GM18505 (cell line): ENCODE measurements around the gene TRPM8.
"Not testable (repeated sequence)": the region's sequence is repeated elsewhere in the genome, so short reads cannot be mapped to it uniquely, and the experiment has no call there.

Source experiments
- ATAC-seq: cut with Tn5 transposase; IDR thresholded peaks from one replicate; pipeline ENCODE4 v1.9.1; 2021; ENCODE audit not compliant: unreplicated experiment
- POLR2A ChIP-seq: IDR thresholded peaks from 4 replicates; pipeline ENCODE4 v1.6.1; 2011; ENCODE audit warnings: borderline replicate concordance; ENCODE audit not compliant: insufficient read depth, insufficient read length; ENCODE audit errors: extremely low read depth

Gene TRPM8

DNA sequence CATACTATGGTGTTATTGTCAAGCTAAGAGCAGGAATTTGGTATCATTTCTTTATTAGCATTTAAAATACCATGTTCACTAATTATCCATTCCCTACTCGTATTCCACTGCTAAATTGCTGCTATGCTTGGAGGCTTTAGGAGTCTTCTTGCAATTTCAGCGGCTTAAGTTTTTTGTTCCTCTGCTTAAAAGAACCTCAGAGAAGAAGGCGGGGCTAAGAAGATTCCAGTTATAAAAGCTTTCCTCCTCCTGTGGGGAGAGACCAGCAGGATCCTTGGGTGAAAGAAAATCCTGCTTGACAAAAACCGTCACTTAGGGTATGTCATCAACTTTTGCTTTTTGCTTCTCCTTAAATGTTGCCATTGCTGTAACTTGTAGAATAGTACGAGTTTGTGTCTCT, at the start of gene TRPM8:
TSS of gene TRPM8 (plus strand) at position 258 of the 400 bp plus-strand sequence. CDS start 9,165 bp downstream, outside the sequence.
- no peak for ATAC-seq
- no peak for TF ChIP-seq POLR2A

DNA sequence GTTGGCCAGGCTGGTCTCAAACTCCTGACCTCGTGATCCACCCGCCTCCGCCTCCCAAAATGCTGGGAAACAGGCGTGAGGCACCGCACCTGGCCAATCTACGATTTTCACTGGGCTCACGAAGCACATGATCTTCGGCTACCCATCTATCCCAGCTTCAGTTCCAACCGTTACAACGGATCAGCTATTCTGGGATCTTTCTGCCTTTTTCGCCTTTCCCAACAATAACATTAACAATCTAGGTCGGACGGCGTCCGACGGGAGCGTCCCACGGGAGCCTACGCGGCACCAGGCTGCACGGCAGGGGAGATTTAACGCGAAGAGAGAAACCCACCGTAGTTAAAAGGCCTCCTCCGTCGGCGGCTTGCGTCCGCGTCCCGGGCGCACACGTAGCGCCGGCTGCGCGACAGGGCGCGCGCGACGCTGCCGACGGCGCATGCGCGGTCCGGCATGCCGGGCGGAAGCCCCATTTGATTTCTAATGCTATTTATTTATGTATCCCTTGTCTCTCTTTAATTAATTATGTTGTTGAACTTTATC, 49.1 kb upstream of the TRPM8 start, which contains the start of gene MSL3B:
TSS of gene MSL3B (minus strand) at position 394 of the 540 bp plus-strand sequence.
- peak; percentile 77 for TF ChIP-seq POLR2A
- peak; percentile 62 for ATAC-seq

DNA sequence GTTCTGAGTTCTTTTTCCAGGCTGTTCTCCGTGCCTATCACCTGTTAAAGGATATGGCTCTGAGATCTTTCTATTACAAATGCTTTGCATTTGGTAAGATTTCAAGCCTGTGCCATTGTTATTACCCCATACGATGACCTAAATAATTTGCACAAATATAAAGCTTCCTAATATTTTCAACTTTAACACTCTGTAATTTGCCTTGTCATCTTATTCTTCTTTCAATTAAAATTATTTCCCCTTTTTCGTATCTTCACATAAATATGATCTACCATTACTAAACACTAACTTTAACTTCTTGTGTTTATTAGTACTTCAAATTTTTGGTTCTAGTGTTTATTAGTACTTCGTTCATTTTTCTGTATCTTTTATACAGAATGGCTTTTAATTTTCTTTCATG, 45.7 kb upstream of the TRPM8 start:
- no peak for ATAC-seq
- no peak for TF ChIP-seq POLR2A

DNA sequence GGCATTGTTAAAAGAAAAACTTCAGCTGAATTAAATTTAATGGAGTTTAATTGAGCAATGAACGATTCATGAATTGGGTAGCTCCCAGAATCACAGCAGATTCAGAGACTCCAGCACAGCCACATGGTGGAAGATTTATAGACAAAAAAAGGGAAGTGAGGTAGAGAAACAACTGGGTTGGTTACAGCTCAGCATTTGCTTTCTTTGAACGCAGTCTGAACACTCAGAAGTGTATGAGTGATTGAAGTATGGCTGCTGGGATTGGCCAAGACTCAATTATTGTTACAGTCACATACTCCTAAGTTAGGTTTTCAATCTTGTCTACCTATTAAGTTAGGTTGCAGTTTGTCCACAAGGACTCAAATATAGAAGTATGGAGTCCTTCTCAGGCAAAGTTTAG, 45.0 kb upstream of the TRPM8 start:
- ATAC-seq, result not testable (repeated sequence)

DNA sequence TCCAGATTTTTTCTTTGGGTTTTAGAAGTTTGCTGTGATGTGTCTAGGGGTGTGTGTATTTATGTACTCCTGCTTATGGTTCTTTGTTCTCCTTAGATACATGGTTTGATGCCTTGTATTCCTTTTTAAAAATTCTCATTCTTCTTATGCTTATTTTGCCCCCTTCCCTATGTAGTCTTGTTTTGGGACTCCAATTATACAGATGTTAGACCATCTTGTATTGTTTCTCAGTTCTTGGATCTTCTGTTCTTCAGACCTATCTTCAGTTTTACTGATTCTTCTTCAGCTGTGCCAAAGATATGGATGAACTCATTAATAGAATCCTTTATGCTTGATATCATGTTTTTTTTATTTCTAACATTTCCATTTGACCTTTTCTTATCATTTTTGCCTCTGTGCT, 34.8 kb upstream of the TRPM8 start:
- no peak for TF ChIP-seq POLR2A
- ATAC-seq, result no peak

DNA sequence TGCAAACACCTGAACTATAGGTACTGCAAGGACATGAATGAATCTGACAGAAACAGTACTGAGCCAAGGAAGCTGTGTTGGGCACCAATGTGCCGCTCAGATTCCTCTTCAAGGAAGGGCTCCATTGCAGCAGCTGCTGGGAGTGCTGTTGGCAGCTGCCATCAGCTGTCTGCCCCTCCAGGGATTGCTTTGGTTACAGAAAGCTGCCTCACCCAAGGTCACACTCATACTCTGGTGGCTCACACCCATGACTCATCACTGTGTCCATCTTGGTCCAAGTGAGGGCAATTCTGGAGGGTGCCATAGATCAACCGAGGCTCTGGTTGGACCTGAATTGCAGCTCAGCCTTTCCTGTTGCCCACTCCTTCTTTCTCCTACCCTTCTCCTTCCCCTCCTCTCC, 24.4 kb upstream of the TRPM8 start:
- ATAC-seq, result no peak
- TF ChIP-seq POLR2A, result no peak

DNA sequence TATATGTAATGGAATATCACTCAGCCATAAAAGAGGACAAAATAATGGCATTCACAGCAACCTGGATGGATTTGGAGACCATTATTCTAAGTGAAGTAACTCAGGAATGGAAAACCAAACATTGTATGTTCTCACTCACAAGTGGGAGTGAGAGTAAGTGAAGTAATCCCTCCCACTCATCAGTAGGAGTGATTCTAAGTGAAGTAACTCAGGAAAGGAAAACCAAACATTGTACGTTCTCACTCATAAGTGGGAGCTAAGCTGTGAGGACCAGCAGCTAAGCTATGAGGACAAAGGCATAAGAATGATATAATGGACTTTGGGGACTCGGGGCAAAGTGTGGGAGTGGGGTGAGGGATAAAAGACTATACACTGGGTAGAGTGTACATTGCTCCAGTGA, 20.9 kb upstream of the TRPM8 start:
- ATAC-seq, result not testable (repeated sequence)

DNA sequence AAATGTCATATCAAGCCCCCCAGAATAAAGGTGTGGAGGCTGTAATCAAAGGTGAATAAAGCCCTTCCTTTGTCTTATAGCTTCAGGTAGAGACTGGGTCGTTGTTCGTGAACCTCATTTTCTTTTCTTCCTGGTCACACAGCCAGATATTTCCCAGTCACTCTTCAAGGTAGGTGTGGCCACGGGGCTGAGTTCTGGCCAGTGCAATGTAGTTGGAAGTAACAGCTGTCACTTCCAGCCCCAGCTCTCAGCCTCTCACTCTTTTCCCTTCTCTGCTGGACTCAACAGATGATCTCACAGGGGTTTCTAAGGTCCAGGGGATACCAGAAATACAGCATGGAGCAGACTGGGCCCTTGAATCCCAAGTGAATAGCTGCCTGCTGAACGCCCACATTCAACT, 15.8 kb upstream of the TRPM8 start:
- no peak for ATAC-seq
- TF ChIP-seq POLR2A, result no peak

DNA sequence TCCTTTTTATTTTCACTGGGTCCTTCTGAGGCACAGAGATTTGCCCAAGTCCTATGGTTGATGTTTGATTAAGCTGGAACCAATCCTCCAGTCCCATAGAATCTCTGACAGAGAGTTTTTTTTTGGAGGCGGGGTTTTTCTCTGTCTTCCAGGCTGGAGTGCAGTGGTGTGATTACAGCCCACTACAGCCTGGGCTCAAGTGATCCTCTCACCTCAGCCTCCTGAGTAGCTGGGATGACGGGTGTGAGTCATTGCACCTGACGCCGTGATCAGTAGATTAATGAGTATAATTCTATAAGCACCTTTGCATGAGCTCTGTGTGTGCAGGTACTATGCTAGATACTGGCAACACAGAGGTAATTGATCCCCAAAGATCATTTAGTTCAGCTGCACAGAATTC, 15.3 kb upstream of the TRPM8 start:
- no peak for TF ChIP-seq POLR2A
- no peak for ATAC-seq

DNA sequence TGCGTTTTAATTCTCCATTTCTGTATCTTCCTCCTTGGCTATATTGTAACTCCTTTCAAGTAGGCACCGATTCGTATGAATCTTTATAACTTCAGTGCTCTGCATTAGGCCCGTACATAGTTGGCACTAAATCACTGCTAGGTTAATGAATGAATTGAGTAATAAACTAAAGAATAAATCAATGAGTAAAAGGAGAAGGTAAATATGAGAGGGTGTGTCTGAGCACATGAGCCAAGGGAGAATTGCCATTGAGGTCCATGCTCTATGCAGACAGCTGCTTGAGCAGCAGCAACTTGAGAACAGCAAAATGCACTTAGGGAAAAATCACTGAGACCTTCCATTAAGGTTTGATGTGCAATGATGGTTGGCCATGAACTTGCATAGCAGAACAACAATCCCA, 11.2 kb upstream of the TRPM8 start:
- TF ChIP-seq POLR2A, result no peak
- no peak for ATAC-seq

DNA sequence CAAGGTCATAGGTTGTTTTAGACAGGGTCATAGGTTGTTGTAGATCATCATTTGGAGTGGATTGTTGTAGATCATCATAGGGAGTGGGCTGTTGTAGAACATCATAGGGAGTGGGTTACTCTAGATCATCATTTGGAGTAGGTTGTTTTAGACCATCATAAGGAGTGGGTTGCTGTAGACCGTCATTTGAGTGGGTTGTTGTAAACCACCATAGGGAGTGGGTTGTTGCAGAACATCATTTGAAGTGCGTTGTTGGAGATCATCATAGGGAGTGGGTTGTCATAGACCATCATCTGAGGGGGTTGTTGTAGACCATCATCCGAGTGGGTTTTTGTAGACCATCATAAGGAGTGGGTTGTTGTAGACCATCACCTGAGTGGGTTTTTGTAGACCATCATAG, 9.5 kb upstream of the TRPM8 start:
- no peak for TF ChIP-seq POLR2A
- ATAC-seq, result no peak

DNA sequence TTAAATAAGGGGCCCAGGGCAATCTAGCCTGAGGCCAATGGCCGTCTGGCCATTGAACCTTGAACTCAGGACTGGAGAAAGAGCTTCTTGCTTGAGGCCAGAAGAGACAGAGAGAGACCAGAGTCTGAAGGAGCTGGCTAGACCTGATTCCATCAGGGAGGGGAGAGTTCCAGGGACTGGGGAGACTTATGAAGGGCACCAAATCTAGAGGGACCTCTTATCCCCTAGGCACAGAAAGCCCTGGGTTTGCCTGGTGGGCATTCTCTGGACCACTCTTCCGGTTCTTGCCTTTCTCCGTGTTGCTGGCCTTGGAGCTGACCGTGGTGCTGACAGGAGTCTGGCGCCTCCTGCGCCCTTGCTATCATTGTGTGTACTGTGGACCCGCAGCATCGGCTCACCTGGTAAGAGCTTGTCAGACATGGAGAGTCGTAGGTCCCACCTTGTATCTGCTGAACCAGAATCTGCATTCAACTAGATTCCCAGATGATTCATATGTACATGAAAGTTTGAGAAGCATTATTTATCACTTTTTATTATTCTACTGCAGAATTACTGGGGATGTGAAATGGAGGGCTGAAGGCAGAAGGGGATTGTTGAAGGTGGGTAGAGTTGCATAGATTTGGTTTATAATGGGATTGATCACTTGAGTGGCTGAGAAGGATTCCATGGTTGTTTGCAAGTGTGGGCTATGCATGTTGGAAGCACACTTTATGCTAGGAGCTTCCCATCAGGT, 4.3 kb upstream of the TRPM8 start:
- no peak for ATAC-seq
- no peak for TF ChIP-seq POLR2A

DNA sequence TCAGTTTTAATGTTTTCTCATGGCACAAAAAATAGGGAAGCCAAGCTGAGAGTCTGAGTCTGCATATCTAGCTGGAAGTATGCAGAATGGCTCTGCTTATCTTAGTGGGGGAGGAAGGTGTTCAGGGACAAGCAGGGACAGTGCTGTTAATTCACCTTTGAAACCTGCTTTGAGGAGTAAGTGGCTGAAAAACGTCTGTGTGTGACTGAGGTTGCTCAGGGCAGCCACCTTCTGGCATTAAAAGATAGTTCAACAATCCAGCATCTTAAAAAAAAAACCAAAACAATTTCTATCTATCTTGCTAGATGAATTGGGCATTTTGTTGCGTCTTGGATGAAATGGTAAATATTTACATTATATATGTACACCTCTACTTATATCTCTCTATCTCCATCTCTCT, 2.0 kb upstream of the TRPM8 start:
- no peak for ATAC-seq
- TF ChIP-seq POLR2A, result no peak

DNA sequence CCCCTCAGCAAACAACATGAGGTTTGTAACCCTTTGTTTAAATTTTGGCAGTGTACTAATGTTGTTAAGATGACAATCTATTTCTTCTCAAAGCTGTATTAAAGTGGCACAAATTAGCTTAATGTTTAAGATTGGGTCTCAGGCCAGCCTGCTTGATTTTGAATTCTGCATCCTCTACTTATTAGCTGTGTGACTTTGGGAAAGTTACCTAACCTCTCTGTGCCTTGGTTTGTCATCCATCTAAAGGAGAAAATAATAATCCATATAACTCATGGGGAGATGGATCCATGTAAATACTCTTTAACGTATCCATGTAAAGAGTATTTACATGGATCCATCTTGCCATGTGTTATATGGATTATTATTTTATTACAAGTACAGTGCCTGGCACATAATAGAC, 2.1 kb downstream of the TRPM8 start:
- no peak for TF ChIP-seq POLR2A
- ATAC-seq, result no peak

DNA sequence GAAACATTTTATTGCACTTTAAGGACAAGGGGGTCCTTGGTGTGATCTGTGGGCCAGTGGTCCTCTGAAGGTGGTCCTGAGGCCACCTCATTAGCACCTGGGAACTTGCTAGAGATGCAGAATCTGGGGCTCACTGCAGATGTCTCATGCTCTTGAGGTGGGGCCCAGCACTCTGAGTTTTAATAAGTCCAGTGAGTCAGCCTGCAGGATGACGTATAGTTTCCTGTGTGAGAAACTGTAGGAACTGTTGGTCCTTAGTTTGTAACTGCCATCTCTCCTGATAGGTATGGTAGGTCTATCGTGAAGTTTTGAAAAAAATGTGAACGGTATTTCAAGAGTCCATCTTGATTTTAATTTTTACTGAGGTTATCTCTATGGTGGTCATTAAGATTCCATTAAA, 2.8 kb downstream of the TRPM8 start:
- no peak for TF ChIP-seq POLR2A

More for the DNA sequence above, 2.8 kb downstream of the TRPM8 start:
- no peak for ATAC-seq
